IPS-20b (cell line): ENCODE data around the gene MYH14.

Experiments used
- H3K27ac ChIP-seq: one replicate; pipeline ENCODE4 v1.5.1; 2013; ENCODE audit warnings: low read length
- H3K27me3 ChIP-seq: 2 replicates; pipeline ENCODE4 v1.6.1; 2013; ENCODE audit warnings: mild to moderate bottlenecking, low read length, inconsistent platforms; ENCODE audit not compliant: insufficient read depth
- H3K36me3 ChIP-seq: 2 replicates; pipeline ENCODE4 v1.6.1; 2013; ENCODE audit warnings: low read depth, mild to moderate bottlenecking, inconsistent platforms, low read length, moderate library complexity; ENCODE audit not compliant: insufficient read depth
- H3K4me1 ChIP-seq: 2 replicates; pipeline ENCODE4 v1.6.1; 2013; ENCODE audit warnings: mild to moderate bottlenecking, control low read depth, inconsistent platforms, low read length, moderate library complexity; ENCODE audit not compliant: insufficient read depth
- H3K4me3 ChIP-seq: 2 replicates; pipeline ENCODE4 v1.5.1; 2013; ENCODE audit warnings: mild to moderate bottlenecking, low read length, inconsistent platforms
- H3K9ac ChIP-seq: 2 replicates; pipeline ENCODE4 v1.6.1; 2013; ENCODE audit warnings: low read depth, mild to moderate bottlenecking, inconsistent platforms, low read length, moderate library complexity
- H3K9me3 ChIP-seq: 2 replicates; pipeline ENCODE4 v1.6.1; 2013; ENCODE audit warnings: mild to moderate bottlenecking, low read depth, low read length, inconsistent platforms; ENCODE audit not compliant: insufficient read depth

Gene MYH14

DNA sequence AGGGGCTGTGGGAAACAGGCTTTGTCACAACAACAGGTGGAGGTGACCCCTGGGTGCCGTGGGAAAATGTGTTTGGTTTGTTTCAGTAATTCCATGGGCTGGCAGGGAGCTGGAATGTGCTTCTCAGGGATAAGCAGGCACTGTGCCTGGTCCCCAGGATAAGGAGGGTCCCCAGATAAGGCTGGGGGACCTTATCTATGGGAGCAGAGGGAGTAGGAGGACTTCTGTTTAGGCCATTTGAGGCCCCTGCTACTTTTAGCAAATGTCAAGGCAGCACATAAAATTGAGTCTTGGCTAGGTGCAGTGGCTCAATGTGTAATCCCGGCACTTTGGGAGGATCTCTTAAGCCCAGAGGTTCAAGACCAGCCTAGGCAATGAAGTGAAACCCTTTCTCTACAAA is 66.2 kb downstream of the MYH14 start:
- Histone ChIP-seq H3K27me3 (no peaks in the 10 kb centered on the region), H3K36me3 (no peaks in the 10 kb centered on the region), H3K4me1 (no peaks in the 10 kb centered on the region), H3K27ac (no peak overlapping the region), H3K9ac (no peak overlapping the region), H3K9me3 (peaks cover 74% of the 10 kb centered on the region), H3K4me3 (no peak overlapping the region)

DNA sequence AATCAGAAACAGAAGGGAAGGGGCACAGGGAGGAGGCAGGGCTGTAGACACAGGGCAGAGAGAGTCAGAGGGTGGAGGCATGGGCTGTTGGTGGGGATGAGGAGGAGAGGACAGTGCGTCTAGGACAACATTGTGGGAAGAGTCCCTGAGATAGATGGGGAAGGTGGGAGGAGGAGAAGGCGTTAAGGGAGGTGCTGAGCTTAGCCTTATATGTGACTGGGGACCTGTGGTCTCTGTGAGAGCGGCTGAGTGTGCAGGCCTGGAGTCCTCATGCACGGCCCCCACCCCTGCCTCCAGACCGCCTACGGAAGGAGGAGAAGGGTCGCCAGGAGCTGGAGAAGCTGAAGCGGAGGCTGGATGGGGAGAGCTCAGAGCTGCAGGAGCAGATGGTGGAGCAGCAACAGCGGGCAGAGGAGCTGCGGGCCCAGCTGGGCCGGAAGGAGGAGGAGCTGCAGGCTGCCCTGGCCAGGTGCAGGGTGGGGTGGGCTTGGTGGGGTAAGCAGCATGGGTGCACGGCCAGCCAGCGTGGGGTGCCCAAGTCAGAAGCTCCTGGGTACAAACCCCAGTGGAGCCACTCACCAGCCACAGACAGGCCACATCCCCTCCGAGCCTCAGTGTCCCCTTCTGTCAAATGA is 69.0 kb downstream of the MYH14 start:
- H3K4me3 ChIP-seq, result no peak overlapping the region
- no peak overlapping the region for H3K27ac ChIP-seq
- H3K9ac ChIP-seq, result no peak overlapping the region
- H3K4me1 ChIP-seq, result no peaks in the 10 kb centered on the region
- H3K9me3 ChIP-seq, result peaks cover 76% of the 10 kb centered on the region
- no peaks in the 10 kb centered on the region for H3K36me3 ChIP-seq
- no peaks in the 10 kb centered on the region for H3K27me3 ChIP-seq

DNA sequence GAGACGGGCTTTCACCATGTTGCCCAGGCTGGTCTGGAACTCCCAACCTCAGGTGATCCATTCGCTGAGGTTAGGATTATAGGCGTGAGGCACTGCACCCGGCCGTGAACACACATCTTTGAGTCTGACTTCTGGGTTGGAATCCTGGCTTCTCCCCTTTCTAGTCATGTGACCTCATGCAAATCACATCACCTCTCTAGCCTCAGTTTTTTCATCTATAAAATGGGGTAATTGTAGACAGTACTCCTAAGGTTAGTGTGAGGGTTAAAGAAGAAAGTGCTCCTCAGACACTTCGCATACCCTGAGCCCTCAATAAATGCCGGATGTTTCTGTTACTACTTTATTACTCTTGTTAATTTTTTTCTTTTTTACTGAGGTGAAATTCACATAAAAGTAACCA is 70.4 kb downstream of the MYH14 start:
- Histone ChIP-seq H3K27ac (no peak overlapping the region), H3K4me3 (no peak overlapping the region), H3K27me3 (no peaks in the 10 kb centered on the region), H3K9me3 (peaks cover 72% of the 10 kb centered on the region), H3K36me3 (no peaks in the 10 kb centered on the region), H3K4me1 (no peaks in the 10 kb centered on the region), H3K9ac (no peak overlapping the region)

DNA sequence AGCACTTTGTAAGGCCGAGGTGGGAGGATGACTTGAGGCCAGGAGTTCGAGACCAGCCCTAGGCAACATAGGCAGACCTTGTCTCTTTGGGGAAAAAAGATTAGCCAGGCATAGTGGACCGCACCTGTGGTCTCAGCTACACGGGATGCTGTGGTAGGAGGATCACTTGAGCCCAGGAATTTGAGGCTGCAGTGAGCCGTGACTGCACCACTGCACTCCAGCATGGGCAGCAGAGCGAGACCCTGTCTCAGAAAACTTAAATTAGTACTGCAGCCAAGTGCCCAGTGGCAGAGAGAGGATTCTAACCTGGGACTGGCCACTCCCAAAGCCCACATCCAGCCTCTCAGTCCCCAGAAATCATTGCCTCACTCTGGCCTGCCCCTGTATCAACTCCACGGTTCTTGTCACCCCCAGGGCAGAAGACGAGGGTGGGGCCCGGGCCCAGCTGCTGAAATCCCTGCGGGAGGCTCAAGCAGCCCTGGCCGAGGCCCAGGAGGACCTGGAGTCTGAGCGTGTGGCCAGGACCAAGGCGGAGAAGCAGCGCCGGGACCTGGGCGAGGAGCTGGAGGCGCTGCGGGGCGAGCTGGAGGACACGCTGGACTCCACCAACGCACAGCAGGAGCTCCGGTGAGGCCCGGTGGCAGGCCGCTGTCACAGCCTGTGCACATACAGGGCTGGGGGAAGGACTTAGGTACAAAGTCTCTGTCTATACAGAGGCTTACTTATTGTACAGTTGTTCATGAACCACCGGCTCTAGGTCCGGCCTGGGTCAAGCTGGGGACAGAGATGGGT is 72.4 kb downstream of the MYH14 start:
- no peak overlapping the region for H3K4me3 ChIP-seq
- H3K27me3 ChIP-seq, result no peaks in the 10 kb centered on the region
- H3K9ac ChIP-seq, result no peak overlapping the region
- H3K9me3 ChIP-seq, result peaks cover 74% of the 10 kb centered on the region
- H3K4me1 ChIP-seq, result no peaks in the 10 kb centered on the region
- H3K27ac ChIP-seq, result no peak overlapping the region
- H3K36me3 ChIP-seq, result no peaks in the 10 kb centered on the region

DNA sequence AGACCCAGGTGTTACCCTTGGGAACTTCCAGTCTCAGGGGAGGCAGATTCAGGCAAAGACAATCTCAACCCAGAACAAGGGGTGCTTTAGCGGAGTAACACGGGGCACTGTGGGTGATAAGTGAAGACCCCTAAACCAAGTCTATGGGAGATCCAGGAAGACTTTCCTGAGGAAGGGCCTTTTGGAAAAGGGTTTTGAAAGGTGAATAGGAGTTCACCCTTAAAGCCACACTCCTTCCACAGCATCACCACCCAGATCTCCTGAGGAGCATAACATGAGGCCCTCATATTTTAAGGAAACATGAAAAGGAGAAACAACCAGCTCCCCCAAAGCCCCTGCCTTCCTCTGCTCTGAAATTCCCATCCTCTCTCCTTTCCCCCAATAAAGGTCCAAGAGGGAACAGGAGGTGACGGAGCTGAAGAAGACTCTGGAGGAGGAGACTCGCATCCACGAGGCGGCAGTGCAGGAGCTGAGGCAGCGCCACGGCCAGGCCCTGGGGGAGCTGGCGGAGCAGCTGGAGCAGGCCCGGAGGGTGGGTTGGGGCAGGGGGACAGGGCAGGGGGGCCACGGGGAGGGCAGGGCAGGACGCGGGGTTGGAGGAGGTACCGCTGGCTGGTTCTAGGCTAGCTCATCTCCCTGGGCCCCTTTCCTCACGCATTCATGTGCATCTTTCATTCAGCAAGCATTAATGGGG is 73.1 kb downstream of the MYH14 start:
- H3K9ac ChIP-seq, result no peak overlapping the region
- H3K36me3 ChIP-seq, result no peaks in the 10 kb centered on the region
- no peak overlapping the region for H3K4me3 ChIP-seq
- H3K9me3 ChIP-seq, result peaks cover 74% of the 10 kb centered on the region
- H3K27ac ChIP-seq, result no peak overlapping the region
- H3K27me3 ChIP-seq, result no peaks in the 10 kb centered on the region
- no peaks in the 10 kb centered on the region for H3K4me1 ChIP-seq

DNA sequence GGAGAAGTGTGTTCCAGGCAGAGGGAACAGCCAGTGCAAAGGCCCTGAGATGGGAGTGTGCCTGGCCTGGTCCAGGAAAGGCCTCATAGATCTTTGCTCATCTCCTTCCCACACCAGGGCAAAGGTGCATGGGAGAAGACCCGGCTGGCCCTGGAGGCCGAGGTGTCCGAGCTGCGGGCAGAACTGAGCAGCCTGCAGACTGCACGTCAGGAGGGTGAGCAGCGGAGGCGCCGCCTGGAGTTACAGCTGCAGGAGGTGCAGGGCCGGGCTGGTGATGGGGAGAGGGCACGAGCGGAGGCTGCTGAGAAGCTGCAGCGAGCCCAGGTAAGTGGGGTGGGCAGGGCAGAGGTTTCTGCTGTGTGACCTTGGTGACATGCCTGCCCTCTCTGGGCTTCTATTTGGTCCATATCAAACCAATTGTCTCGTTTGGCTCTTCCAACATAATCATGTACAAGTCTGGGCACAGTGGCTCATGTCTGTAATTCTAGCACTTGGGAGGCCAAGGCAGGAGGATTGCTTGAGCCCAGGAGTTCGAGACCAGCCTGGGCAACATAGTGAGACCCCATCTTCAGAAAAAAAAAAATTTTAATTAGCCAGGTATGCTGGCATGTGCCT is 74.7 kb downstream of the MYH14 start:
- no peak overlapping the region for H3K4me3 ChIP-seq
- no peak overlapping the region for H3K9ac ChIP-seq
- H3K27ac ChIP-seq, result no peak overlapping the region
- H3K36me3 ChIP-seq, result no peaks in the 10 kb centered on the region
- peaks cover 67% of the 10 kb centered on the region for H3K9me3 ChIP-seq
- H3K4me1 ChIP-seq, result no peaks in the 10 kb centered on the region
- H3K27me3 ChIP-seq, result no peaks in the 10 kb centered on the region

DNA sequence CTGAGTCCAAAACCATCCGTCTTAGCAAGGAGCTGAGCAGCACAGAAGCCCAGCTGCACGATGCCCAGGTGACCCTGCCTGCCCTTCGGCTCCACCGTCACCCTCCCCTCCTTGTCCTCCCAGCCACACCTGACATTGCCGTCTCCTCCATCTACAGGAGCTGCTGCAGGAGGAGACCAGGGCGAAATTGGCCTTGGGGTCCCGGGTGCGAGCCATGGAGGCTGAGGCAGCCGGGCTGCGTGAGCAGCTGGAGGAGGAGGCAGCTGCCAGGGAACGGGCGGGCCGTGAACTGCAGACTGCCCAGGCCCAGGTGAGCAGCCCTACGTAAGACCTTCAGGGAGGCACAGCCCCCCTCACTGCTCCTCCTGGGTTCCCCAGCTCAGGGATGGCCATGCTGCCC is 76.7 kb downstream of the MYH14 start:
- Histone ChIP-seq H3K4me1 (no peaks in the 10 kb centered on the region), H3K36me3 (no peaks in the 10 kb centered on the region), H3K9ac (no peak overlapping the region), H3K27ac (no peak overlapping the region), H3K27me3 (no peaks in the 10 kb centered on the region), H3K4me3 (no peak overlapping the region), H3K9me3 (peaks cover 58% of the 10 kb centered on the region)

DNA sequence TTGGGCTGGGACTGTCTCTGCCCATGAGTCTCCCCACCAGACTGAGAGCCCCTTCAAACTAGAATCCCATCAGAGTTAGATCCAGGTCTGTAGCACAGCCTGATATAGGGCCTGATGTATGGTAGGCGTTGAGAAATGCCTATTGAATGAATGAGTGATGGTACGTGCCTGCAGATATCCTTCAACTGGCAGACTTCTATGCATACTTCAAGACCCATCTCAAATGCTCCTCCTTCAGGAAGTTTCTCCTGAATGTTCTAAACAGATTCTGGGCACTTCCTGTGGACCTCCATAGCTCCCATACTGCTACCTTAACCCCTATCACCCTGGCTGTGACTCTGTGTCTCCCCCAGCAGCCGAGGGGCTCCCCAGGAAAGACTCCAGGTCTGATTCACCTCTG is 77.6 kb downstream of the MYH14 start:
- Histone ChIP-seq H3K27ac (no peak overlapping the region), H3K9me3 (peaks cover 57% of the 10 kb centered on the region), H3K9ac (no peak overlapping the region), H3K4me1 (no peaks in the 10 kb centered on the region), H3K27me3 (no peaks in the 10 kb centered on the region), H3K4me3 (no peak overlapping the region), H3K36me3 (no peaks in the 10 kb centered on the region)

DNA sequence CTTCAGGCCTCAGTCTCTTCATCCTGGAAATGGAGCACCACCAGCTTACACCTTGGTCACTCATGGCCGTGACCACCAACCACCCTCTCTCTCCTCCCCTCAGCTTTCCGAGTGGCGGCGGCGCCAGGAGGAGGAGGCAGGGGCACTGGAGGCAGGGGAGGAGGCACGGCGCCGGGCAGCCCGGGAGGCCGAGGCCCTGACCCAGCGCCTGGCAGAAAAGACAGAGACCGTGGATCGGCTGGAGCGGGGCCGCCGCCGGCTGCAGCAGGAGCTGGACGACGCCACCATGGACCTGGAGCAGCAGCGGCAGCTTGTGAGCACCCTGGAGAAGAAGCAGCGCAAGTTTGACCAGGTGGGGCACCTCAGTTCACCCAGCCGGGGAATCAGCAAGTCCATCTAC is 78.1 kb downstream of the MYH14 start:
- Histone ChIP-seq H3K27me3 (no peaks in the 10 kb centered on the region), H3K27ac (no peak overlapping the region), H3K4me1 (no peaks in the 10 kb centered on the region), H3K36me3 (no peaks in the 10 kb centered on the region), H3K4me3 (no peak overlapping the region), H3K9me3 (peaks cover 57% of the 10 kb centered on the region), H3K9ac (no peak overlapping the region)

DNA sequence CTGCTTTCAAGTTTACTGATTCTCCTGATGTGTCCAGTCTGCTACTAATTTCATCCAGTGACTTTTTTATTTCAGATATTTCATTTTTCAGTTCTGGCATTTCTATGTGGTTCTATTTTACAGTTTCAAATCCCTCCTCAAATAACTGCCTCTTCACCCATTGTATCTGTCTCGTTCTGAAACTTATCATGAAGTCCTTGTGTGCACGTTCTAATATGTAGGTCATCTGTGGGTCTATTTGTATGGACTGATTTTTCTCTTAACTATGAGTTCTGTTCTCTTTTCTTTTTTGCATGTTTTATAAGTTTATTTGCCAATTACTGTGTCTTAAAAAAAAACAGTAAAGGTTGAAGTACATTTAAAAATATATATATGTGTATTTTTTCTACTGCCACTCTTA is 82.4 kb downstream of the MYH14 start:
- Histone ChIP-seq H3K36me3 (no peaks in the 10 kb centered on the region), H3K4me1 (no peaks in the 10 kb centered on the region), H3K27ac (no peak overlapping the region), H3K9ac (no peak overlapping the region), H3K9me3 (peaks cover 75% of the 10 kb centered on the region), H3K4me3 (no peak overlapping the region), H3K27me3 (no peaks in the 10 kb centered on the region)

DNA sequence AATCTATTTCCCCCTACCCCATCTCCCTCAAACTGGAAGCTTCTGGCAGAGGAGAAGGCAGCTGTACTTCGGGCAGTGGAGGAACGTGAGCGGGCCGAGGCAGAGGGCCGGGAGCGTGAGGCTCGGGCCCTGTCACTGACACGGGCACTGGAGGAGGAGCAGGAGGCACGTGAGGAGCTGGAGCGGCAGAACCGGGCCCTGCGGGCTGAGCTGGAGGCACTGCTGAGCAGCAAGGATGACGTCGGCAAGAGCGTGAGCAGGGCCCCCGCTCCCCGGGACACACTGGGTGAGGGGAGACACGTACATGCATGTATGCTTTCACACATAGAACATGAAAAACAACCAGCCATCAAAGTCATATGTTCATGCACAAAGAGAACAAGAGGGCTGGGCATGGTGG is 83.0 kb downstream of the MYH14 start:
- Histone ChIP-seq H3K9me3 (peaks cover 70% of the 10 kb centered on the region), H3K36me3 (no peaks in the 10 kb centered on the region), H3K4me3 (no peak overlapping the region), H3K27ac (no peak overlapping the region), H3K9ac (no peak overlapping the region), H3K27me3 (no peaks in the 10 kb centered on the region), H3K4me1 (no peaks in the 10 kb centered on the region)
